NCI-H2107 (cell line): Measurements from ENCODE around the gene ANO3.
"Not testable (repeated sequence)": the region's sequence is repeated elsewhere in the genome, so short reads cannot be mapped to it uniquely, and the experiment has no call there.

Experiments
- DNase-seq: peaks from one replicate; lab custom pipeline; 2025; lab: John Stamatoyannopoulos, UW

Gene ANO3

DNA sequence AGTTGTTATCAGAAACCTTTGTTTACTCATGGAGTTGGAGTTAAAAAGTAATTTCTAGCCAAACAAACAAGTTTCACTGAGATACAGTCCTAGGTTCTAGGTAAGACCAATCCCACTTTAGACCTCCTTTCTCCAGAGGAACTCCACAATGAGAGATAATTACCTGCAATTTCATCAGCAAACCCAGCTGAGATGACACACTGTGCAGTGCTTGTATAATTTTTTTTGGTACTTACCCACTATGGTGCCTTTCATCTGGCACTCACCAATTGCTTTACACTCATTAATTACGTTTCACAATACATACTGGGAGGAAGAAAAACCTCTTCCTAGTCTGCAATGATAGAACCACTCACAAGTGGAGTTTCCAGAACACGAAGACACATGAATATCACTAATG is 242.0 kb downstream of the ANO3 start:
- no peak for DNase-seq

- DNase-seq: no peak
These were observed 244.0 kb downstream of the ANO3 start for GRCh38 chr11:26575946-26576345.

GRCh38 chr11:26578998-26579661 is 247.2 kb downstream of the ANO3 start:
- DNase-seq: no peak

GRCh38 chr11:26579683-26580082 is 247.8 kb downstream of the ANO3 start:
- DNase-seq: no peak

GRCh38 chr11:26580929-26581328 is 249.0 kb downstream of the ANO3 start:
- no peak for DNase-seq

DNA sequence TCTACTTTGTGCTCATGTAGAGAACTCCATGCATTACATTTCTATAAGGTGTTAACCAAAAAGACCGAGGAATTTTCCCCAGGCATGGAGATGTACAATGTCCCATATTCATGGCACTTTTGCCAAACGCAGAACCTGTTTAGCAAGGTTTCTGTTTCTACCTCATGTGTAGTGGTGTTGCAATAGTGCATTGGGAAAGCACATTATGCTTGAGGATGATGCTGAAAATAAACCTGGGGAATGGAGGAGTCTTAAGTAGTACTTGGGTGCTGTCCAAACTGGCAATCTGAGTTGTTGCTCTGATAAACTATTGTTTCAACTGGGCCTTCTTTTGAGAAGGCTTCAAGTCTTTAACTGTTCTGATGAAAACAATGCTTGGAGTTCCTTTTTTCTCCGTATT is 251.6 kb downstream of the ANO3 start:
- DNase-seq: no peak

DNA sequence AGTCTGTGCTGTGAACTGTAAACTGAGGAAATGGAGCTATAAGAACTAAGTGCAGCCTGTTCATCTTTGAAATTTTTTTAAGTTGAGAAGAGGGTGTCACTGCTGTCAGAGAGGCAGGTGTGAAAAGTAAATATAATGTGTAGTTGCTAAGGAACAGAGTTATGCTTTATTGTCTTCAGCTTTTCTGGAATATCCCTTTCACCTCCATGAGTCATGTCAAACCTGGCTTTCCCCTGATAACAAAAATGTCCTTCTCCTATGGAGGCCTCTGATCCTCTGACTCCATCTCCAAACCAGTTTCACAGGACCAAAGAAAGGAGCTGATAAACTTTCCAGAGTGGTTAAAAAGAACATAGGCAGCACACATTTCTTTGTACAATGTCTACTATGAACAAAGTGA is 252.9 kb downstream of the ANO3 start:
- DNase-seq: no peak

DNA sequence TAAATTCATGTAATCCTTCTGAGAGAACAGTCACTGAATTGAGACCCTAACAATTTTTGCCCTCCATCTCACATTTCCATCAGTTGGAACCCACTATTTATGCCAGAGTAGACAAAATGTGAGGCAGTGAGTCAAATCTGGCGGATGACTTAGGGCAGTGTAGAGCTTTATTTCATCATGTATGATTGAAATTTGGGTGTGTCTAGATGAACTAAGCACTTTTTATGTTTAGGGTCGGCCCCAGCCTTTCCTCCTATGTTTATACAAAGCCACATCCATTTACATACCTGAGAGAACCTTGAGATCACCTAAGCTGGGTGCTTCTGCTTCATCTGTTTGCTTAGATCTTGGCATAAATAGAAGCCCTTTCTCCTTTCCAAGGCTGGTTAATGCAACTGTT is 255.1 kb downstream of the ANO3 start:
- no peak for DNase-seq

- no peak for DNase-seq
These were observed 261.8 kb downstream of the ANO3 start for GRCh38 chr11:26593691-26594090.

GRCh38 chr11:26595207-26595865 is 263.4 kb downstream of the ANO3 start:
- not testable (repeated sequence) for DNase-seq

DNA sequence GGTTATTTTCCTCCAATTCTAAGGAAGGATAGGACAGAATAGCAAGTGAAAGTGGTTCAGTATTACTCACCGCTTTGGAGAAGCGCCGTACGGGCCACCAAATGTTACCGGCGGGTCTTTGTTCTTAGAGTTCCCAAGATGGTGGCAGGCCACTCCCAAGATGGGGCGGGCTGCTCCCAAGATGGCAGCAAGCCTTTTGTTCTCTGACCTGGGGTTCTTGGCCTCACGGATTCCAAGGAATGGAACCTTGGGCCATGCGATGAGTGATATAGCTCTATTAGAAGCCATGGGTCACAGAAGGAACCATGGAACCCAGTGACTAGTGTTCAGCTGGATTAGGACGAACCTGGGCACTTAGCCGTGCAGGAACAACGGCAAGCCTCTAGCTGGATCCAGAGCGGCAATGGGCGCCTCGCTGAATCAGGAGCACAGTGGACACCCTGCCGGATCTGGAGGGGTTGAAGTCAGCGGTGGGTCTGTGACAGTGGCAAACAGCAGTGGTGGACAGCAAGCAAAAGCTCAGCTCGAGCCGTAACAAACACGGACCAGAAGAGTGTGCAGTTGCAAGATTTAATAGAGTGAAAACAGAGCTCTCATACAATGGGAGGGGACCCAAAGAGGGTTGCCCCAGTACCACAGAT is 265.2 kb downstream of the ANO3 start:
- not testable (repeated sequence) for DNase-seq

DNA sequence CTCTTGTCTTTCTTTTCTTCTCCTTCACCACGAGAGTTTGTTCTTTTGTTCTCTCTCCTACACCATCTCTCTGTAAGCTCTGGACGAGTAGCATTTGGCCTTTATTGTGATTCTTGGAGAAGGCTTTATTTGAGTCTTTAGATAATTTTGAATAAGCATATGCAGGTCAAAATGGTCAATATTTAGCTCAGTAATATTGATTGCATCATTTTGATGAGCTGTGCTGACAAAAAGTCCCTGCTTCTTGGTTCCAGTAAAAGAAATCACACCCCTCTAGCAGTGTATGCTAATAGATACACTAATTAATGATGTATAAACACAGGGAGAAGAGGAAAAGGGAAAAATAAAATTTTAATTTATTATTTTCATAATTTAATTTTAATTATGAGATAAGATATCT is 266.0 kb downstream of the ANO3 start:
- no peak for DNase-seq

- DNase-seq: no peak
These were observed 267.5 kb downstream of the ANO3 start for GRCh38 chr11:26599425-26599824.

- DNase-seq: no peak
These were observed 268.0 kb downstream of the ANO3 start for GRCh38 chr11:26599876-26600434.

- no peak for DNase-seq
These were observed 276.0 kb downstream of the ANO3 start for GRCh38 chr11:26607725-26608506.

DNA sequence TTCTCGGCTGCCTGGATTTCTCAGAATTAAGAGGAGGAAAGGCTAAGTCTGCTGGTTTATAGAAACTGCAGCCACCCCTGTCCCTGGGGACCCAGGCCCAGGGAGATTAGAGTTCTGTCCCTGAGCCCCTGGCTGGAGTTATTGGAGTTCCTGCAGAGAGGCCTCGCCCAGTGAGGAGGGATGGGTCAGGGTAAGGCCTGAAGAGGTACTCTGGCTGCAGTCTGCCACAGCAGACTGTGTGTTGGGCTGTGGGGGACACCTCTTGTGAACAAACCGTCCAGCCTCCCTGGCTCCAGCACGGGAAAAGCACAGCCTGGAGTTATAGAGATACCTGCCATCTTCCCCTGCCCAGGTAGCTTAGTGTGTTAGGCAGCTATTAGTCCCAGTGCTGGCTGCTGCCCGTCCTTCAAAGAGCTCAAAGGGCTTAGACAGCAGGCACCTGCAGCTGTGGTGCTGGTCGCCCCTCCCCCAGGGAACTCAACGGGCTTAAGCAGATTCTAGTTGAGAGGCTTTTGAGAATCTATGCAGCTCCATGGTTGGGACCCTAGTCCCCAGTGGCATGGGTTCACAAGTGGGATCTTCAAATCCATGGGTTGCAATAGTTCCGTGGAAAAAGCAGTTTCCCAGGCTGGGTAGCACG is 276.7 kb downstream of the ANO3 start:
- no peak for DNase-seq

- no peak for DNase-seq
These were observed 281.8 kb downstream of the ANO3 start for GRCh38 chr11:26613759-26614158.

DNA sequence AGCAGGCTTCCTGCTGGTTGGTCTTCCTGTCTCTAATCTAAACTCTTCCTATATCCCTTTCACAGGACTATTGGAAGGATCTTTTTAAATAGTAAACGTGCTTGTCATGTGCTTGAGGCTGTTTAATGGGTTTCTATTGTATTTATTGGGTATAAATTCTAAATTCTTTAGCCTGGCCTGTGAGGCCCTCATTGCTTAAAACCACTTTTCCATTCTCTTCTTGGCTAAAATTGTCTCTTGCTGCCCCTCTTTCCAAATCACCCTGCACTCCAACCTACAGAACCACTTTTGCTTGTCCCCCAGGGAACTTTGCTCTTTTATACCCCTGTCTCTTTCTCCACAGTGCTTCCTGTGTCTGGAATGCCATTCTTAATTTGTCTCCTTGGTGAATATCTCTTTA is 286.5 kb downstream of the ANO3 start:
- DNase-seq: no peak

DNA sequence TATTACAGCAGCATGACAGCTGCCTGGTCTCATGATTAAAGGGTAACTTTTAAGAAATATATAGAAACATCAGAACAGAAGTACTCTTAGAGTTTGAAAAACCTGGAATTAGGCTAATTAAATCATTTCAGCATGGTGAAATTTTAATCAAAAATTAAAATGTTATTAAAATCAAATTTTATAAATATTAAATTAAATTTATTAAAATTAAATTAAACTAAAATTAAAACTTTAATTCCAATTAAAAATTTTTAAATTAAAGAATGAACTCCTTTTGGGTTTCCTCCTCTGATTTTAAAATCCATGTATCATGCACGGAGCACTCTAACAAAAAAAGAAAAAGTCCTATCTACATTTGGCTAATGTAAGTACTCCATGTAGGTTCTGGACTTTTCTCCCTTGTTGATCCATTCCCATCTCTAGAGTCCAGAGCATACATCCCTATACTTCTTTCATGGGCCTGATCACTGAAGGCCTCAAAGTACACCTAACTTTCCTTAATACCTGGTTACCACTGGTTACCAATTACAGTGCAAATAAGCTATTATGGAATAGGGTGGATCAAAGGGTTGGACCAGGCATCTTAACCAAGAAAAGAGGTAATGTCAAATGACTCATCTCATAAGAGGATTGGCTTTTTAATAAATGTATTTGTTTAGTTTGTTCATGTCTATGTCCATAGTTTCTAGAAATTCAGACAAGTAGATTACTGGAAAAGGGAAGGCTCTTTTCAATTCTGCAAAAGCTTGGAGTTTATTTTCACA is 288.5 kb downstream of the ANO3 start:
- no peak for DNase-seq

- DNase-seq: no peak
These were observed 289.2 kb downstream of the ANO3 start for GRCh38 chr11:26621132-26621531.

DNA sequence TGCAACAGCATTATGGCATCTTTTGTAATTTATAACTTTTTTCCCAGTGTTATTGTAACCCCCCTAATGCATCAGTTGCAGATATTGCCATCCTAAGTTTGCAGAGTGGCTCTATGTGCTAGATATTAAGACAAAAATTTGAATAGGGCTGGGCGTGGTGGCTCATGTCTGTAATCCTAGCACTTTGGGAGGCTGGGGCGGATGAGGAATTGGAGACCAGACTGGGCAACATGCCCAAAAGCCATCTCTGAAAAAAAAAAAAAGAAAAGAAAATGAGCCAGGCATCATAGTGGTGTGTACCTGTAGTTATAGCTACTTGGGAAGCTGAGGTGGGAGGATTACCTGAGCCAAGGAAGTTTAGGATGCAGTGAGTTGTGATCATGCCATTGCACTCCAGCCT is 290.3 kb downstream of the ANO3 start:
- no peak for DNase-seq
